BLaER1 (cell line): ENCODE data around the gene ANKRD61.

ENCODE experiments used
- H3K27ac ChIP-seq: shearing (Covaris generic); formaldehyde crosslinking; 2 replicates; pipeline ENCODE4 v1.8.1; 2022
- H3K27me3 ChIP-seq: shearing (Covaris generic); formaldehyde crosslinking; 2 replicates; pipeline ENCODE4 v1.8.1; 2022
- H3K36me3 ChIP-seq: shearing (Covaris generic); formaldehyde crosslinking; 2 replicates; pipeline ENCODE4 v1.8.1; 2022
- H3K4me1 ChIP-seq: shearing (Covaris generic); formaldehyde crosslinking; 2 replicates; pipeline ENCODE4 v1.8.1; 2022
- H3K4me2 ChIP-seq: shearing (Covaris generic); formaldehyde crosslinking; 2 replicates; pipeline ENCODE4 v1.8.1; 2022
- H3K4me3 ChIP-seq: shearing (Covaris generic); formaldehyde crosslinking; 2 replicates; pipeline ENCODE4 v1.8.1; 2022
- H3K9ac ChIP-seq: shearing (Covaris generic); formaldehyde crosslinking; 2 replicates; pipeline ENCODE4 v1.8.1; 2022
- H3K9me3 ChIP-seq: shearing (Covaris generic); formaldehyde crosslinking; 2 replicates; pipeline ENCODE4 v1.8.1; 2022
- H4K20me1 ChIP-seq: shearing (Covaris generic); formaldehyde crosslinking; 2 replicates; pipeline ENCODE4 v1.8.1; 2022
- Cebpa-rat ChIP-seq: shearing (Covaris generic); IDR thresholded peaks from 2 replicates; pipeline ENCODE4 v1.8.1; 2022

ANKRD61 gene

GRCh38 chr7:6015917-6016652 lies 15.1 kb upstream of the ANKRD61 start:
- H3K9me3 ChIP-seq = no peaks in the 10 kb centered on the region
- H3K4me1 ChIP-seq = peaks cover 20% of the 10 kb centered on the region
- H3K4me3 ChIP-seq = no peak overlapping the region
- no peak for TF ChIP-seq Cebpa-rat
- H3K27ac ChIP-seq = peak overlapping the region; percentile 33; the same call in 1 of the 2 replicates
- H3K9ac ChIP-seq = no peak overlapping the region
- H3K27me3 ChIP-seq = no peaks in the 10 kb centered on the region
- H4K20me1 ChIP-seq = peaks cover 46% of the 10 kb centered on the region
- peaks cover 97% of the 10 kb centered on the region for H3K36me3 ChIP-seq
- no peak overlapping the region for H3K4me2 ChIP-seq

- no peak for TF ChIP-seq Cebpa-rat
Observed at GRCh38 chr7:6016653-6016966, 14.6 kb upstream of the ANKRD61 start.

GRCh38 chr7:6020371-6021286 lies 10.5 kb upstream of the ANKRD61 start:
- Histone ChIP-seq H3K4me1 (peaks cover 9% of the 10 kb centered on the region), H3K9ac (no peak overlapping the region), H3K4me2 (no peak overlapping the region), H3K27ac (no peak overlapping the region), H4K20me1 (peaks cover 65% of the 10 kb centered on the region), H3K4me3 (no peak overlapping the region), H3K36me3 (peaks cover 100% of the 10 kb centered on the region), H3K9me3 (no peaks in the 10 kb centered on the region), H3K27me3 (no peaks in the 10 kb centered on the region)
- TF ChIP-seq Cebpa-rat = no peak

More at GRCh38 chr7:6016653-6016966, 14.6 kb upstream of the ANKRD61 start:
- H3K4me3 ChIP-seq = no peak overlapping the region
- H3K9me3 ChIP-seq = no peaks in the 10 kb centered on the region
- no peak overlapping the region for H3K9ac ChIP-seq
- H4K20me1 ChIP-seq = peaks cover 51% of the 10 kb centered on the region
- peaks cover 15% of the 10 kb centered on the region for H3K4me1 ChIP-seq
- H3K27ac ChIP-seq = peak overlapping the region; percentile 33; the same call in 1 of the 2 replicates
- no peak overlapping the region for H3K4me2 ChIP-seq
- H3K36me3 ChIP-seq = peaks cover 97% of the 10 kb centered on the region
- no peaks in the 10 kb centered on the region for H3K27me3 ChIP-seq

- TF ChIP-seq Cebpa-rat = no peak
- Histone ChIP-seq H3K9ac (no peak overlapping the region), H3K36me3 (peaks cover 100% of the 10 kb centered on the region), H3K4me1 (peaks cover 23% of the 10 kb centered on the region), H3K4me3 (no peak overlapping the region), H3K4me2 (no peak overlapping the region), H3K27me3 (no peaks in the 10 kb centered on the region), H3K27ac (no peak overlapping the region), H3K9me3 (no peaks in the 10 kb centered on the region), H4K20me1 (peaks cover 71% of the 10 kb centered on the region)
Observed at GRCh38 chr7:6022707-6023106, 8.5 kb upstream of the ANKRD61 start.

GRCh38 chr7:6023974-6024435 lies 7.2 kb upstream of the ANKRD61 start:
- TF ChIP-seq Cebpa-rat = no peak
- H3K4me3 ChIP-seq = no peak overlapping the region
- H3K27ac ChIP-seq = no peak overlapping the region
- H3K27me3 ChIP-seq = no peaks in the 10 kb centered on the region
- H4K20me1 ChIP-seq = peaks cover 71% of the 10 kb centered on the region
- peaks cover 24% of the 10 kb centered on the region for H3K4me1 ChIP-seq
- no peak overlapping the region for H3K4me2 ChIP-seq
- H3K9ac ChIP-seq = no peak overlapping the region
- H3K9me3 ChIP-seq = no peaks in the 10 kb centered on the region
- peaks cover 100% of the 10 kb centered on the region for H3K36me3 ChIP-seq

DNA sequence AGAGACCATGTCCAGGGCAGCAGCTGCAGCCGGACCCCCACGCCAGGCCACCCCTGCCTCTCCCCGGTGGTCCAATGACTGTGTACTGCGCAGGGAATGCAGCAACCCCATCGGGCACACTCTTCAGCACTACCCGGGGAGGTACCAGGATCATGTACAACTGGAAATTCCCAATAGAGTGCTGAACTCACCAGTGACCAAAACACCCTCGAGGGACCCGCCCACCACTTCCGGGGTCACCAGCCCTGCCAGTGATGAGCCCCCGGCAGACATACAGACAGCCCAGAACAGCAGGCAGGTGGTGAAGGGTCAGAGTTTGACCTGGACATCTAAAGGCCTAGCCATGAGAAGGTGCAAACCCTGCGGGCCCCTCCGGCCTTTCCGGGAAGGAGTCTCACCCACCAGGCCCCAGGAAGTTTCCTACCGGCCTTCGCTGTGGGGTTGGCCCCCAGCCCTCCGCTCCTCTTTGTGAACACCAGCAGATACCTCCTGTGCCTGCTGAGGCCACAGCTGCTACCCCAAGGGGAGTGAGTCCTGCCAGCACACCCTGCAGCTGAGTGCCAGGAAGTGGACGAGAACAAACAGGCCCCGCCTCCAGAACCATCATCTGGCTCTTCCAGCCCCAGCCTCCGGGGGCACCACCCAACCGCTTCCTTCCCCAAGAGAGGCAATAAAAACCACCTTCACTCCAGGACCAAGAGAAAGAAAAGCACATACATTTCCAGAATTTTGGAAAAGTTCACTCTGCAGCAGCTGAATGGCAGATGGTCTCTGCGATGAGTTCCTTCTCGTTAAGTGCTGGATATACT lies 5.0 kb upstream of the ANKRD61 start:
- Histone ChIP-seq H3K36me3 (peaks cover 98% of the 10 kb centered on the region), H3K4me2 (peak overlapping the region; percentile 89)

GRCh38 chr7:6026820-6027311 lies 4.3 kb upstream of the ANKRD61 start:
- Histone ChIP-seq H4K20me1 (peaks cover 68% of the 10 kb centered on the region), H3K4me2 (peak overlapping the region; percentile 89), H3K36me3 (peaks cover 98% of the 10 kb centered on the region), H3K9ac (peak overlapping the region; percentile 51), H3K27me3 (no peaks in the 10 kb centered on the region), H3K4me1 (peaks cover 24% of the 10 kb centered on the region), H3K9me3 (no peaks in the 10 kb centered on the region), H3K4me3 (peak overlapping the region; percentile 54; the same call in 1 of the 2 replicates), H3K27ac (peak overlapping the region; percentile 69)
- no peak for TF ChIP-seq Cebpa-rat

More for the DNA sequence above, 5.0 kb upstream of the ANKRD61 start:
- Histone ChIP-seq H3K27me3 (no peaks in the 10 kb centered on the region), H3K27ac (peak overlapping the region; percentile 77), H3K4me3 (peak overlapping the region; percentile 54), H3K4me1 (peaks cover 24% of the 10 kb centered on the region), H3K9ac (peak overlapping the region; percentile 58), H4K20me1 (peaks cover 68% of the 10 kb centered on the region), H3K9me3 (no peaks in the 10 kb centered on the region)
- no peak for TF ChIP-seq Cebpa-rat

- H3K9ac ChIP-seq = no peak overlapping the region
- TF ChIP-seq Cebpa-rat = no peak
- H4K20me1 ChIP-seq = peaks cover 68% of the 10 kb centered on the region
- H3K4me1 ChIP-seq = peaks cover 24% of the 10 kb centered on the region
- no peak overlapping the region for H3K4me3 ChIP-seq
- H3K27me3 ChIP-seq = no peaks in the 10 kb centered on the region
- H3K9me3 ChIP-seq = no peaks in the 10 kb centered on the region
- peaks cover 98% of the 10 kb centered on the region for H3K36me3 ChIP-seq
- no peak overlapping the region; the same call in 1 of the 2 replicates for H3K4me2 ChIP-seq
- H3K27ac ChIP-seq = no peak overlapping the region
Observed at GRCh38 chr7:6027806-6028365, 3.3 kb upstream of the ANKRD61 start.

- no peak overlapping the region for H3K27ac ChIP-seq
- H3K9me3 ChIP-seq = no peaks in the 10 kb centered on the region
- H3K4me1 ChIP-seq = peaks cover 24% of the 10 kb centered on the region
- H3K36me3 ChIP-seq = peaks cover 98% of the 10 kb centered on the region
- peaks cover 64% of the 10 kb centered on the region for H4K20me1 ChIP-seq
- no peak overlapping the region for H3K4me3 ChIP-seq
- no peak overlapping the region for H3K9ac ChIP-seq
- H3K4me2 ChIP-seq = no peak overlapping the region
- TF ChIP-seq Cebpa-rat = no peak
- H3K27me3 ChIP-seq = no peaks in the 10 kb centered on the region
Observed at GRCh38 chr7:6028563-6028962, 2.6 kb upstream of the ANKRD61 start.
